Activated naive CD8-positive, alpha-beta T cell treated with anti-CD3 and anti-CD28 coated beads, Interleukin-2, amount 10 ng/mL, durations not matched to agents 7 days and 5 days (primary cell): ENCODE data around the gene ABCC8. TPM values are rescaled to one million over a fixed set of nuclear protein-coding genes. Genes with fewer than 3 reads are reported as not detected.
"Not testable (repeated sequence)": the region's sequence is repeated elsewhere in the genome, so short reads cannot be mapped to it uniquely, and the experiment has no call there.

Experiments
- ATAC-seq: fragments of 150-1000 bp; cut with Tn5 transposase; one replicate; pipeline ENCODE4 v1.10.0; 2021; ENCODE audit warnings: low read depth, moderate library complexity
- POLR2A ChIA-PET: fragments of 350-600 bp; sonication (Branson Sonifier 250); formaldehyde crosslinking; loops from one replicate; lab custom pipeline; 2021; ENCODE audit warnings: antibody characterized with exemption; lab: Charles Lee
- DNase-seq: peaks from one replicate; pipeline ENCODE4 v3.0.0; 2021
- H3K27ac Mint-ChIP-seq: one replicate; pipeline ENCODE4 v1.8.0; 2022; ENCODE audit warnings: mild to moderate bottlenecking, mixed read lengths
- H3K27me3 Mint-ChIP-seq: one replicate; pipeline ENCODE4 v1.8.0; 2022; ENCODE audit warnings: mild to moderate bottlenecking, moderate library complexity, mixed read lengths
- H3K36me3 Mint-ChIP-seq: one replicate; pipeline ENCODE4 v1.8.0; 2021; ENCODE audit warnings: mild to moderate bottlenecking, mixed read lengths
- H3K4me1 Mint-ChIP-seq: one replicate; pipeline ENCODE4 v1.8.0; 2021; ENCODE audit warnings: mixed read lengths
- H3K4me3 Mint-ChIP-seq: one replicate; pipeline ENCODE4 v1.8.0; 2022; ENCODE audit warnings: mild to moderate bottlenecking, moderate library complexity, mixed read lengths
- H3K9me3 Mint-ChIP-seq: one replicate; pipeline ENCODE4 v1.8.0; 2021; ENCODE audit warnings: mixed read lengths
- total RNA-seq, 2 experiments: library from RNA; stranded (reverse); gene quantifications; one replicate each; pipeline ENCODE4 v1.2.3, GENCODE V29; 2021

Gene ABCC8
- total RNA-seq, 2 experiments from 2014 or later, result not detected

DNA sequence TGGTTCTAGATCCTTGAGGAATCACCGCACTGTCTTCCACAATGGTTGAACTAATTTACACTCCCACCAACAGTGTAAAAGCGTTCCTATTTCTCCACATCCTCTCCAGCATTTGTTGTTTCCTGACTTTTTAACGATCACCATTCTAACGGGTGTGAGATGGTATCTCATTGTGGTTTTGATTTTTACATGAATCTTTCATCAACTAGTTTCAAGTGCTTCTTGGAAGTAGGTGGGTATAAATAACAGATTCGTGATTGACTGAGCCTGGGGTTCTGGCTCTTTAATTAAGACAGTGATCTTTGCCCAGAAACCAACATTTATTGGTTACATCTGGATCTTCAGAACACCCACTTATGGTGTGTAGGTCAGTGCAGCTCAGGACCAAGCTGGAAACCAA, 50.4 kb downstream of the ABCC8 start:
- POLR2A ChIA-PET, H3K27ac Mint-ChIP-seq, H3K9me3 Mint-ChIP-seq, H3K36me3 Mint-ChIP-seq, ATAC-seq, DNase-seq: not testable (repeated sequence)
- Mint-ChIP-seq H3K4me1 (peaks cover 18% of the 10 kb centered on the region), H3K4me3 (peak overlapping the region; percentile 55), H3K27me3 (peaks cover 23% of the 10 kb centered on the region)

DNA sequence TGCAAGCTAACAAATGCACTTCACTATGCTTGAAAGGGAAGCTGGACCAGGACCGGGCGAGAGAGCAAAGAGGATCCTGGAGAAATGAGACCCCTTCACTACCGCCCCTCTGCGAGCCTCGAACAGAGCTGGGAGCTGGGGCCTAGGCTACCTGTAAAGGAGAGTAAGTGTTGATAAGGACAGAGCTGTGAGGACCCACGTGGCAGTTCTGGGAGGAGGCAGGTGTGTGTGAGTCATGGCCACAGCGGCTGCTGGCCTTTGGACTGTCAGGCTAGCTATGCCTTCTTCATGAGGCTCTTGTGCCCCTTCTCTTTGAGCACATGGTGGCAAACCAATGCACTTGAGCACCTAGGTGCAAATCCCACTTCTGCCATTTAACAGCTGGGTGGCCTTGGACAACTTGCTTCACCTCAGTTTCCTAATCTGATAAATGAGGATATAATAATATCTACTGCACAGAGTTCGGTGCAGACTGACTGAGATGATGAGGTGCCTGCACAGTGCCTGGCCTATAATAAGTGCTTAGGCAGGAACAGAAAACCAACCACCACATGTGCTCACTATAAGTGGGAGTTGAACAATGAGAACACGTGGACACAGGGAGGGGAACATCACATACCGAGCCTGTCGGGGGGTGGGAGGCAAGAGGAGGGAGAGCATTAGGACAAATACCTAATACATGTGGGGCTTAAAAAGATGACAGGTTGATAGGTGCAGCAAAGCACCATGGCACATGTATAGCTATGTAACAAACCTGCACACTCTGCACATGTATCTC, 52.9 kb downstream of the ABCC8 start:
- no peak overlapping the region for H3K4me3 Mint-ChIP-seq
- no peak overlapping the region for H3K27ac Mint-ChIP-seq
- DNase-seq, result no peak

DNA sequence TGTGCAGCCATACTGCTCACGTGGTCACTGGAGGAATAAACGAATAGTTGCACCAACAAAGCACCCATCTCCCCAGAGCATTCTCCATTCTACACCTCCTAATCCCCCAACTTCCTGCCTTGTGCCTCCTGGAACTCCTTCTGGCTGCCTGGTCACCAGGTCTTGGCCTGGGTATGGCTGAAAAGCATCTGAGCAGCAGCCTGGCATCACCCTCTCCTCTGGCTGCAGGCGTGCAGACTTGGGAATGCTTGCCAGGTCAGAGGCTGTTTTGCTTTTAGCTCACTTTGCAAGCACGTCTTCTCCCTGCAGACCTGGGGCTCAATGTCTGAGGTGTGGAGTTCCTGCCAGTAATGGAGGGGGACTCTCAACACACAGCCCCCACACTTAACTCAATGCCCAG, 54.9 kb downstream of the ABCC8 start:
- H3K4me3 Mint-ChIP-seq, result no peak overlapping the region
- ATAC-seq, result no peak
- no peaks in the 10 kb centered on the region for H3K9me3 Mint-ChIP-seq
- peaks cover 54% of the 10 kb centered on the region for H3K27me3 Mint-ChIP-seq
- POLR2A ChIA-PET, result no interaction called here
- DNase-seq, result no peak
- H3K4me1 Mint-ChIP-seq, result peaks cover 18% of the 10 kb centered on the region
- H3K36me3 Mint-ChIP-seq, result no peaks in the 10 kb centered on the region
- no peak overlapping the region for H3K27ac Mint-ChIP-seq

More for the DNA sequence above, 52.9 kb downstream of the ABCC8 start:
- POLR2A ChIA-PET, result no interaction called here
- no peaks in the 10 kb centered on the region for H3K9me3 Mint-ChIP-seq
- peaks cover 20% of the 10 kb centered on the region for H3K4me1 Mint-ChIP-seq
- peaks cover 41% of the 10 kb centered on the region for H3K27me3 Mint-ChIP-seq
- no peak for ATAC-seq
- H3K36me3 Mint-ChIP-seq, result no peaks in the 10 kb centered on the region

- POLR2A ChIA-PET, result interaction anchor here (1.4 kb wide), 1 partner anchor 10 kb away, joined by 4 read pairs; no protein-coding TSS in a partner anchor
- Mint-ChIP-seq H3K27me3 (peaks cover 63% of the 10 kb centered on the region), H3K4me1 (peaks cover 32% of the 10 kb centered on the region), H3K36me3 (peaks cover 2% of the 10 kb centered on the region), H3K27ac (no peak overlapping the region), H3K9me3 (no peaks in the 10 kb centered on the region), H3K4me3 (no peak overlapping the region)
- DNase-seq (no peak), ATAC-seq (no peak)
Observed at GRCh38 chr11:17418444-17419081, 58.1 kb downstream of the ABCC8 start.

DNA sequence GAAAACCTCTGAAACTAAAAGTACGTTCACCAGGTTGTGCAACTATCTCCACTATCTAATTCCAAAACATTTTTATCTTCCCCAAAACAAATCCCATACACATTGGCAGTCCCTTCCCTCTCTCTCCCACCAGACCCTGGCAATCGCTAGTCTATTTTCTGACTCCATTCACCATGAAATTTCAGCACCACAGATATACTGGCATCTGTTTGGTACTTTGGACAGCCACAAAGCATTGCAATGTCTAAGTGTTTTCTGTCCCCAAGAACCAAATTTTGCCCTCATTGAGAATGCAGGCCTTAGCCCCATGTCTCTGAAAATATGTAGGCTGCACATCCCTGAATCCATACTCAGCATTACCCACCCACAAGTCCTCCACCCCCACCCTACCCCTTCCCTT, 60.2 kb downstream of the ABCC8 start:
- ATAC-seq, result no peak
- Mint-ChIP-seq H3K4me1 (peaks cover 41% of the 10 kb centered on the region), H3K9me3 (no peaks in the 10 kb centered on the region)

DNA sequence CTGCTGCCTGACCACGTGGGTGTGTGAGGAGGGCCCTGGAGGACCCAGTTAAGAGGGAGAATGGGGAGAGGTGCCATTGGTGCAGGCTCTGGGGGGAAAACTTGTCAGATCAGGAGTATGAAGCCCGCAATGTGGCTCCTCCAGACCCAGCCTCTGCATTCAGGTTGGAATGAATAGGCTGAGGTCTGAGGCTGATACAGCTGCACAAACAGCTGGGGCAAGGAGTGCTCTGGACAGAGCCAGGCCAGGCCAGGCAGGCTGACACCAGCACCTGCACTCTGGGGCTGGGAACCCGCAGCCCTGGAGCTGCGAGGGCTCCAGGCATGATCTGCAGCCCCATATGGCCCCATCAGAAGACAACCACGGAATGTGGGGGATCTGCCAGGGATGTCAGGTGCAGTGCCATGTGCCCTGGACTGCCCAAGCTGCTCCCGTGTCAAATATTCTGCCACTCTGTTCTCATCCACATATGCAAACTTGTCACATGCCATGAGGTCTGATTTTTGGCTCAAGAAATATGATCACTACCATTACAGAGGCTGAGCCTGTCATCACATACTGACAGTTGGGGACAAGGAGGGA, 61.0 kb downstream of the ABCC8 start:
- peaks cover 49% of the 10 kb centered on the region for H3K27me3 Mint-ChIP-seq
- DNase-seq, result no peak
- H3K4me3 Mint-ChIP-seq, result peak overlapping the region; percentile 58
- ATAC-seq, result no peak
- POLR2A ChIA-PET, result no interaction called here
- peaks cover 2% of the 10 kb centered on the region for H3K36me3 Mint-ChIP-seq
- no peaks in the 10 kb centered on the region for H3K9me3 Mint-ChIP-seq
- H3K4me1 Mint-ChIP-seq, result peaks cover 45% of the 10 kb centered on the region
- H3K27ac Mint-ChIP-seq, result no peak overlapping the region

More for the DNA sequence above, 60.2 kb downstream of the ABCC8 start:
- no peak for DNase-seq
- peaks cover 2% of the 10 kb centered on the region for H3K36me3 Mint-ChIP-seq
- H3K4me3 Mint-ChIP-seq, result no peak overlapping the region
- peak overlapping the region; percentile 20 for H3K27ac Mint-ChIP-seq
- POLR2A ChIA-PET, result no interaction called here
- H3K27me3 Mint-ChIP-seq, result peaks cover 53% of the 10 kb centered on the region

GRCh38 chr11:17414992-17415391, 61.7 kb downstream of the ABCC8 start:
- H3K4me3 Mint-ChIP-seq, result peak overlapping the region; percentile 58
- ATAC-seq (peak; percentile 8), DNase-seq (peak; percentile 42)
- peaks cover 44% of the 10 kb centered on the region for H3K27me3 Mint-ChIP-seq
- no peaks in the 10 kb centered on the region for H3K9me3 Mint-ChIP-seq
- POLR2A ChIA-PET, result interaction anchor here (1.5 kb wide), 1 partner anchor 26 kb away, joined by 4 read pairs; the partner anchor contains the start of gene KCNJ11
- H3K4me1 Mint-ChIP-seq, result peaks cover 45% of the 10 kb centered on the region
- peaks cover 2% of the 10 kb centered on the region for H3K36me3 Mint-ChIP-seq
- H3K27ac Mint-ChIP-seq, result peak overlapping the region; percentile 84

DNA sequence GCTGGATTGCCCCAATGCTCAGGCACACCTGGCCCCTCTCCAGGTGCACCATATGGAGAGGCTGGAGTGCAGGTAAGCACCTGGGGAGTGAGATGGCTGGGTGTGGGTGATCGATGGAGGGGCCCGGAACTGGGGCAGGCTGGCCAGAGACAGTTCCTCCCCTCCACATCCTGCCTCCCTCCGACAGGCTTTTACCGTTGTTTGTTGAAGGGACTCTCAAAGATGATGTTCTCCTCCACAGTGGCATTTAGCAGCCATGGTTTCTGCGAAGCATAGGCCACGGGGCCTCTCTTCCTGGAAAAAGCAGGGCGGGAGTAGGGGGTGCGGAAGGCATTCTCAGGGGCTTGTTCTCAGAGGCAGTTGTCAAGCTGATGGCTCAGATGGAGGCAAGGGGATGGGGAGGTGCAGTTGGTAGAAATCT, 62.3 kb downstream of the ABCC8 start:
- Mint-ChIP-seq H3K36me3 (peaks cover 2% of the 10 kb centered on the region), H3K27ac (peak overlapping the region; percentile 84), H3K9me3 (no peaks in the 10 kb centered on the region), H3K4me1 (peaks cover 45% of the 10 kb centered on the region), H3K4me3 (peak overlapping the region; percentile 58), H3K27me3 (peaks cover 39% of the 10 kb centered on the region)
- DNase-seq (peak; percentile 61), ATAC-seq (peak; percentile 82)
- POLR2A ChIA-PET, result interaction anchor here (1.5 kb wide), 1 partner anchor 26 kb away, joined by 4 read pairs; the partner anchor contains the start of gene KCNJ11

GRCh38 chr11:17413414-17414316, 63.0 kb downstream of the ABCC8 start:
- Mint-ChIP-seq H3K36me3 (peaks cover 2% of the 10 kb centered on the region), H3K27ac (peak overlapping the region; percentile 84), H3K9me3 (no peaks in the 10 kb centered on the region), H3K4me1 (peaks cover 45% of the 10 kb centered on the region), H3K27me3 (peaks cover 33% of the 10 kb centered on the region), H3K4me3 (peak overlapping the region; percentile 58)
- no peak for ATAC-seq
- POLR2A ChIA-PET, result interaction anchor here (1.5 kb wide), 1 partner anchor 25 kb away, joined by 4 read pairs; the partner anchor contains the start of gene KCNJ11
- DNase-seq, result no peak

DNA sequence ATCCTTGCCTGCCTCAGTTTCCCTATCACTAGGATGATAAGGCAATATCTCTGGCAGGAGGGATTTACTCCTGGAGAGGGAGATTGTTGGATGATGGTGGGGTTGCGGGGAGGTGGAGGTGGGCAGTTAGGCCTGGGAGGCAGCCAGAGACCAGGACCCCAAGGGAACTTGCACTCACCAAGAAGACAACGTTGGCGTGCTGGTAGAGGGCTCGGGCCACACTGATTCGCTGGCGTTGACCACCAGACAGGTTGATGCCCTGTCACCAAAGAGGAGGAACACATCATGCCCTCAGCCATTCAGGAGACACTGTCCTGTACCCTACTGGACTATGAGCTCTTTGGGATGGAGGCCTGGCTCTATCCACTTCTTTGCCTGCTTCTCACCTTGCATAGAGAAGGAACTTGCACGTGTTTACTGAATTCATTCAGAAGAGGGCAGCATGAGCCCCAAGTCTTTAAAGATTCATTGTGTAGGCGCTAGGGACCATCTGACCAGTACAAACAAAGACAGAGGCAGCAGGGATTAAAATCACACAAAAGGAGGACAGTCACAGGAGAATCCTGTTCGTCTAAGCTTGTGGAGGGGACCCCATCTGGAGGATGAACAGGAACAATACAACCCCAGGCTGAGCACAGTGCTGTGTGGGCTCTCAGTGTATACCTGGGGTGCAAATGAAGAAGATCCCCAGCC, 64.0 kb downstream of the ABCC8 start:
- Mint-ChIP-seq H3K9me3 (no peaks in the 10 kb centered on the region), H3K36me3 (peaks cover 2% of the 10 kb centered on the region), H3K4me1 (peaks cover 45% of the 10 kb centered on the region), H3K27me3 (peaks cover 23% of the 10 kb centered on the region), H3K4me3 (no peak overlapping the region), H3K27ac (no peak overlapping the region)
- DNase-seq (no peak), ATAC-seq (no peak)
- POLR2A ChIA-PET, result interaction anchor here (1.0 kb wide), 1 partner anchor 23 kb away, joined by 4 read pairs; no protein-coding TSS in a partner anchor

DNA sequence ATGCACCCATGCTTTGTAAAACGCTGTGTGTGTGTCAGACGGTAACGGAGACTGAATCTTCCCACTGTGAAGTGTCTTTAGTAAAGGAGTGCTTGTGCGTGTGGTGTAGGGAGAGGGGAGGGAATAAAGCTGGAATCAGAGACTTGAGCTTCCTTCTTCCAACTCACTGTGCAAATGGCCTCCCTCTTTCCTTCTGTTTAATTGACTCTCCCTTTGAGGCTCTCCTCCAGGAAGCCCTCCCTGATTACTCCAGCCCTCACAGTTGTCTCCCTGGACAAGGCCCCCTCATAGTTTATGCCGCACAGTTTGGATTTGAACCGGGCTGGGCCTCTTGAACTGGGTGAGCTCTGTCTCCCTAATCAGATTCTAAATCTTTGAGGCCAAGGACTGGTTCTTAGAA, 65.2 kb downstream of the ABCC8 start:
- Mint-ChIP-seq H3K4me1 (peaks cover 42% of the 10 kb centered on the region), H3K9me3 (no peaks in the 10 kb centered on the region), H3K36me3 (peaks cover under 1% of the 10 kb centered on the region), H3K27me3 (peaks cover 18% of the 10 kb centered on the region), H3K27ac (peak overlapping the region; percentile 66), H3K4me3 (no peak overlapping the region)
- no peak for ATAC-seq
- POLR2A ChIA-PET, result interaction anchor here (1.0 kb wide), 1 partner anchor 22 kb away, joined by 4 read pairs; no protein-coding TSS in a partner anchor
- no peak for DNase-seq
